Fibroblast of villous mesenchyme (primary cell): ENCODE results near the gene KIF13A. TPM values are rescaled to one million over a fixed set of nuclear protein-coding genes. Genes with fewer than 3 reads are reported as not detected.

Experiments
- DNase-seq: peaks from one replicate; pipeline ENCODE4 v3.0.0-alpha.2; 2010; ENCODE audit warnings: low read depth
- H3K4me3 ChIP-seq: 2 replicates; pipeline ENCODE4 v1.5.1; 2011; ENCODE audit warnings: low read depth, mild to moderate bottlenecking, low read length
- CTCF ChIP-seq: IDR thresholded peaks from 2 replicates; pipeline ENCODE4 v1.5.1; 2012; ENCODE audit warnings: low read depth, mild to moderate bottlenecking, low read length; ENCODE audit not compliant: insufficient read depth
- total RNA-seq: library from RNA; depleted of rRNA; stranded (reverse); fragments of >200 nt; gene quantifications from 2 replicates; pipeline ENCODE4 v1.2.3, GENCODE V29; 2012

KIF13A gene
- total RNA-seq, 1 donor = 49.2 TPM

- H3K4me3 ChIP-seq = no peak overlapping the region
- DNase-seq = no peak
- no peak for TF ChIP-seq CTCF
Measured at GRCh38 chr6:17866876-17867444, 120.5 kb downstream of the KIF13A start.

DNA sequence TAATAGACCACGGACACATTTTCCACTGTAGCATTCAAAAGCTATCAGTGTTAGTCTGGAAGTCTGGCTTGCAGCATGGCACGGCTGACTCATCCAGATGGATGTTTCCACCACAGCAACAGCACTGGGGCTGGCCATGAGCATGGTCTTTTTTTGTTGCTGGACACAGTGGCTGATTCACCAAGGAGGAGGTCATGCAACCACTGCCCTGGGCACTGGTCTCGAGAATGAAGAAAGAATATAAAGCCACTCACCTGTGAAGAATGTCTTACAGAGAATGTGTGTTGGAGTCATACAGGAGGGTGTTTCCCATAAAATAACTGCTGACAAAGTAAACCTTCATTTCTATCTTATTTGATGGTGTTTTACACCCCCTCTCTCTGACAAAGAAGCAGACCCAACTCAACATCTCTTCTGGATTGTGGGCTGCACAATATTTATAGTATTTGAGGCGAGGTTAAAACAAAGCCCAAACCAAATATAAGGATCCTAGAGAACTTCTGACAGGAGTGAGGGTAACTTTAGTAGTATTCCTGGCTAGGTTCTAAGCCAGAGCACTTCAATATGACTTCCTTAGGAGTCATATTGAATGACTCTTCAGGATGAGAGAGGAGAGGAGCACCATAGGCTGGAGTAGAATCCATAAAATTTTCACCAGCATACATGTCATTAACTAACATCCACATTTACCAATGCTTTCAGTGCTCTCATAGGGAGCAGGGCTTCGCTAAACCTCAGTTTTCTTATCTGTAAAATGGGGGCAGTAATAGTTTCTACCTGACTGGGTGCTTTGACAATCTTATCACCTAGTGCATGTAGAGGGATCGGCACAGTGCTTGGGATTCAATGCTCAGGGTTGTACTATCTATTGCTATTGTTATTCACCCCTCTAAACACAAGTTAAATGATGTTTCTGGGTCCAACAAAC is 121.4 kb downstream of the KIF13A start:
- TF ChIP-seq CTCF = no peak
- H3K4me3 ChIP-seq = no peak overlapping the region
- DNase-seq = peak; percentile 89

DNA sequence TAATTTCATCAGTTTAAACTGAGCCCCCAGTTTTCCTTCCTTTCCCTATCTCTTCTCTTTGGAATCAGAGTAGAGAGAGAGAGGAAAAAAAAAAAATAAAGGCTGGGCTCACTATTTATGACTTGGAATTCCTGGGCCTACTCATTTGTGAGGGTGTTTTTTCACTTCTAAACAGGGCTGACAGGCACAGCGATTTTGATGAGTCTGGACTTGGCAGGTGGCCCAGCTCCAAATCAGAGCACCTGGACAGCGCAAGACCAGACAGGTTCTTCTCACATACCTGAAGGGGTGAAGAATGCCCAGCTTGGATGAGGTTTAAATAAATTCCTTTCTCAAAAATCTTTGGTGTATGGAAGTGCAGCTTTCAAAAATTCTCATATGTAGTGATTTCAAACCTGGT is 122.2 kb downstream of the KIF13A start:
- TF ChIP-seq CTCF = no peak
- no peak overlapping the region for H3K4me3 ChIP-seq
- no peak for DNase-seq

DNA sequence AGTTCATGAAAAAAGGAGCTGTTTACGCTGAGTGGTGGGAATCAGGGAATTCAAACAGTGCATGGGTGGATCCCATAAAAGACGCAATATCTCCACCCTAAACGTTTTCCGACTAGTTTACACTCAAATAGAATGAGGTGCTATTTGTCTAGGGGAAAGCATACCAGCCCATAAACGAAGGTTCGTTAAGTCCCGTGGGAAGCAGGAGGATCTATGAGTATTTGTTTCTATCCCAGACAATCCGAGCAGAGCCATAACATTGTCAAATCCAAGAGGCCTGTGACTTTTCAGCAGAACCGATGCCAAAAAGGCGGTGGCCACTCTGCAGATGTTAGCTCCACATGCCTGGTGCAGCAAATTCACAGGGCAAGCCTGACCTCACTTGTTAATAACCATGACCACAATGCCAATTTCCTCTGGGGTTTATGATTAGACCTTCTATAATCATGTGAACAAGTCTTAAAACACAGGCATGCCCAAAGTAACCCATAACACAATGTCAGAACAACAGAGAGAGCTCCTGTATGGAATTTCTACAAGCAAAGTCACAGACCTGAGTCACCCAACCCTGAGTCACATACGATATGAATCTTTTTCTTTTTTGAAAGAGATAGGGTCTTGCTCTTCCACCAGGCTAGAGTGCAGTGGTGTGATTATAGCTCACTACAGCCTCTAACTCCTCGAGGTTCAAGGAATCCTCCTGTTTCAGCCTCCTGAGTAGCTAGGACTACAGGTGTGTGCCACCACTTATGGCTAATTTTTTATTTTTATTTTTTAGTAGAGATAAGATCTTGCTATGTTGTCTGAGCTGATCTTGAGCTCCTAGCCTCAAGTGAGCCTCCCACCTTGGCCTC is 123.3 kb downstream of the KIF13A start:
- no peak for TF ChIP-seq CTCF
- H3K4me3 ChIP-seq = no peak overlapping the region
- peak; percentile 90 for DNase-seq

- H3K4me3 ChIP-seq = no peak overlapping the region
- no peak for DNase-seq
- no peak for TF ChIP-seq CTCF
Measured at GRCh38 chr6:17861361-17861760, 126.1 kb downstream of the KIF13A start.

DNA sequence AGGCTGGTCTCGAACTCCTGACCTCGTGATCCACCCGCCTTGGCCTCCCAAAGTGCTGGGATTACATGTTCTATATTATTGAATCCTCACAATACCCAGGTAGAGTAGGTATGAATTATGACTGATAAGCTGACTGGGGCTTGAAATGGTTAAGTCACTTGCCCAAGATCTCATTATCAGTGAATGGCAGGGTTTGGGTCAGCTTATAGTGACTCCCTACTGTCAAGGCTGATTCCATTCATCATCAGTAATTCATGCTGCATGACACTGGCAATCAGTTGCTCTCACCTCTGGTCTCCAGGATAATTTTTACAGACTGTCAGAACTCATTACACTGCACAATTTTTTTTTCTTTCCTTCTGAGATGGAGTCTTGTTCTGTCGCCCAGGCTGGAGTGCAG is 127.6 kb downstream of the KIF13A start:
- DNase-seq = no peak
- TF ChIP-seq CTCF = no peak
- H3K4me3 ChIP-seq = no peak overlapping the region
